ENCODE data around the gene RNASE12.
"Not testable (repeated sequence)": the region's sequence is repeated elsewhere in the genome, so short reads cannot be mapped to it uniquely, and the experiment has no call there.

RNASE12 gene

GRCh38 chr14:20569066-20569465 is 22.1 kb downstream of the RNASE12 start:
- peaks cover 7% of the 10 kb centered on the region for H3K9me3 ChIP-seq (ENCODE audit: control insufficient read depth, low read depth, low read length)
- no peak overlapping the region for H3K4me3 ChIP-seq (ENCODE audit: low read length)
- H3K9ac ChIP-seq (ENCODE audit: low read length), result no peak overlapping the region
- no peaks in the 10 kb centered on the region for H3K36me3 ChIP-seq (ENCODE audit: control insufficient read depth, low read depth, low read length)
- no peaks in the 10 kb centered on the region for H3K27me3 ChIP-seq (ENCODE audit: control insufficient read depth, insufficient read depth, low read length)
- H3K4me1 ChIP-seq (ENCODE audit: control insufficient read depth, low read depth, low read length), result peaks cover 7% of the 10 kb centered on the region
- H3K27ac ChIP-seq (ENCODE audit: low read length), result no peak overlapping the region

- peaks cover 7% of the 10 kb centered on the region for H3K4me1 ChIP-seq (ENCODE audit: control insufficient read depth, low read depth, low read length)
- no peaks in the 10 kb centered on the region for H3K36me3 ChIP-seq (ENCODE audit: control insufficient read depth, low read depth, low read length)
- H3K4me3 ChIP-seq (ENCODE audit: low read length), result no peak overlapping the region
- H3K9ac ChIP-seq (ENCODE audit: low read length), result no peak overlapping the region
- no peak overlapping the region for H3K27ac ChIP-seq (ENCODE audit: low read length)
- H3K9me3 ChIP-seq (ENCODE audit: control insufficient read depth, low read depth, low read length), result peaks cover 7% of the 10 kb centered on the region
- H3K27me3 ChIP-seq (ENCODE audit: control insufficient read depth, insufficient read depth, low read length), result no peaks in the 10 kb centered on the region
Measured at GRCh38 chr14:20568393-20568792, 22.8 kb downstream of the RNASE12 start.

GRCh38 chr14:20567199-20567598 is 24.0 kb downstream of the RNASE12 start:
- H3K4me1 ChIP-seq (ENCODE audit: control insufficient read depth, low read depth, low read length); H3K27me3 ChIP-seq (ENCODE audit: control insufficient read depth, insufficient read depth, low read length): not testable (repeated sequence)

GRCh38 chr14:20564501-20564997 is 26.6 kb downstream of the RNASE12 start:
- H3K4me1 ChIP-seq (ENCODE audit: control insufficient read depth, low read depth, low read length), result peaks cover 14% of the 10 kb centered on the region
- no peaks in the 10 kb centered on the region for H3K27me3 ChIP-seq (ENCODE audit: control insufficient read depth, insufficient read depth, low read length)
- no peak overlapping the region for H3K9ac ChIP-seq (ENCODE audit: low read length)
- H3K36me3 ChIP-seq (ENCODE audit: control insufficient read depth, low read depth, low read length), result no peaks in the 10 kb centered on the region
- no peak overlapping the region for H3K27ac ChIP-seq (ENCODE audit: low read length)
- H3K4me3 ChIP-seq (ENCODE audit: low read length), result no peak overlapping the region
- peaks cover 5% of the 10 kb centered on the region for H3K9me3 ChIP-seq (ENCODE audit: control insufficient read depth, low read depth, low read length)

More at GRCh38 chr14:20567199-20567598, 24.0 kb downstream of the RNASE12 start:
- H3K36me3 ChIP-seq (ENCODE audit: control insufficient read depth, low read depth, low read length); H3K4me3 ChIP-seq (ENCODE audit: low read length); H3K9me3 ChIP-seq (ENCODE audit: control insufficient read depth, low read depth, low read length); H3K27ac ChIP-seq (ENCODE audit: low read length); H3K9ac ChIP-seq (ENCODE audit: low read length): not testable (repeated sequence)

- no peak overlapping the region for H3K9ac ChIP-seq (ENCODE audit: low read length)
- no peaks in the 10 kb centered on the region for H3K36me3 ChIP-seq (ENCODE audit: control insufficient read depth, low read depth, low read length)
- H3K27ac ChIP-seq (ENCODE audit: low read length), result no peak overlapping the region
- peaks cover 20% of the 10 kb centered on the region for H3K4me1 ChIP-seq (ENCODE audit: control insufficient read depth, low read depth, low read length)
- H3K4me3 ChIP-seq (ENCODE audit: low read length), result no peak overlapping the region
- no peaks in the 10 kb centered on the region for H3K27me3 ChIP-seq (ENCODE audit: control insufficient read depth, insufficient read depth, low read length)
- peaks cover 2% of the 10 kb centered on the region for H3K9me3 ChIP-seq (ENCODE audit: control insufficient read depth, low read depth, low read length)
Measured at GRCh38 chr14:20563971-20564370, 27.2 kb downstream of the RNASE12 start.

GRCh38 chr14:20560961-20561360 is 30.2 kb downstream of the RNASE12 start, which contains the start of gene RNASE9:
Gene RNASE9 (minus strand): TSS chr14:20561047.
- Histone ChIP-seq H3K27me3 (ENCODE audit: control insufficient read depth, insufficient read depth, low read length) (no peaks in the 10 kb centered on the region), H3K4me1 (ENCODE audit: control insufficient read depth, low read depth, low read length) (peaks cover 24% of the 10 kb centered on the region), H3K36me3 (ENCODE audit: control insufficient read depth, low read depth, low read length) (no peaks in the 10 kb centered on the region), H3K4me3 (ENCODE audit: low read length) (peak within 1 kb of the TSS; percentile 24), H3K9ac (ENCODE audit: low read length) (no peak within 1 kb of the TSS), H3K27ac (ENCODE audit: low read length) (peak within 1 kb of the TSS; percentile 76), H3K9me3 (ENCODE audit: control insufficient read depth, low read depth, low read length) (no peaks in the 10 kb centered on the region)

GRCh38 chr14:20559461-20559904 is 31.7 kb downstream of the RNASE12 start:
- H3K4me3 ChIP-seq (ENCODE audit: low read length), result peak overlapping the region; percentile 24
- no peak overlapping the region for H3K9ac ChIP-seq (ENCODE audit: low read length)
- H3K27ac ChIP-seq (ENCODE audit: low read length), result peak overlapping the region; percentile 76
- no peaks in the 10 kb centered on the region for H3K9me3 ChIP-seq (ENCODE audit: control insufficient read depth, low read depth, low read length)
- no peaks in the 10 kb centered on the region for H3K36me3 ChIP-seq (ENCODE audit: control insufficient read depth, low read depth, low read length)
- peaks cover 18% of the 10 kb centered on the region for H3K4me1 ChIP-seq (ENCODE audit: control insufficient read depth, low read depth, low read length)
- no peaks in the 10 kb centered on the region for H3K27me3 ChIP-seq (ENCODE audit: control insufficient read depth, insufficient read depth, low read length)

GRCh38 chr14:20557212-20557542 is 34.0 kb downstream of the RNASE12 start:
- no peak overlapping the region for H3K9ac ChIP-seq (ENCODE audit: low read length)
- peaks cover 16% of the 10 kb centered on the region for H3K4me1 ChIP-seq (ENCODE audit: control insufficient read depth, low read depth, low read length)
- H3K36me3 ChIP-seq (ENCODE audit: control insufficient read depth, low read depth, low read length), result no peaks in the 10 kb centered on the region
- no peaks in the 10 kb centered on the region for H3K27me3 ChIP-seq (ENCODE audit: control insufficient read depth, insufficient read depth, low read length)
- no peaks in the 10 kb centered on the region for H3K9me3 ChIP-seq (ENCODE audit: control insufficient read depth, low read depth, low read length)
- no peak overlapping the region for H3K27ac ChIP-seq (ENCODE audit: low read length)
- H3K4me3 ChIP-seq (ENCODE audit: low read length), result no peak overlapping the region

- peaks cover 16% of the 10 kb centered on the region for H3K4me1 ChIP-seq (ENCODE audit: control insufficient read depth, low read depth, low read length)
- H3K27ac ChIP-seq (ENCODE audit: low read length), result no peak overlapping the region
- no peaks in the 10 kb centered on the region for H3K27me3 ChIP-seq (ENCODE audit: control insufficient read depth, insufficient read depth, low read length)
- no peaks in the 10 kb centered on the region for H3K9me3 ChIP-seq (ENCODE audit: control insufficient read depth, low read depth, low read length)
- H3K36me3 ChIP-seq (ENCODE audit: control insufficient read depth, low read depth, low read length), result no peaks in the 10 kb centered on the region
- no peak overlapping the region for H3K9ac ChIP-seq (ENCODE audit: low read length)
- H3K4me3 ChIP-seq (ENCODE audit: low read length), result no peak overlapping the region
Measured at GRCh38 chr14:20556500-20557211, 34.5 kb downstream of the RNASE12 start.

- no peaks in the 10 kb centered on the region for H3K9me3 ChIP-seq (ENCODE audit: control insufficient read depth, low read depth, low read length)
- H3K36me3 ChIP-seq (ENCODE audit: control insufficient read depth, low read depth, low read length), result no peaks in the 10 kb centered on the region
- no peaks in the 10 kb centered on the region for H3K27me3 ChIP-seq (ENCODE audit: control insufficient read depth, insufficient read depth, low read length)
- no peak overlapping the region for H3K9ac ChIP-seq (ENCODE audit: low read length)
- peaks cover 15% of the 10 kb centered on the region for H3K4me1 ChIP-seq (ENCODE audit: control insufficient read depth, low read depth, low read length)
- no peak overlapping the region for H3K27ac ChIP-seq (ENCODE audit: low read length)
- H3K4me3 ChIP-seq (ENCODE audit: low read length), result no peak overlapping the region
Measured at GRCh38 chr14:20555845-20556244, 35.3 kb downstream of the RNASE12 start.

- no peaks in the 10 kb centered on the region for H3K4me1 ChIP-seq (ENCODE audit: control insufficient read depth, low read depth, low read length)
- H3K9me3 ChIP-seq (ENCODE audit: control insufficient read depth, low read depth, low read length), result no peaks in the 10 kb centered on the region
- H3K4me3 ChIP-seq (ENCODE audit: low read length), result no peak overlapping the region
- no peaks in the 10 kb centered on the region for H3K36me3 ChIP-seq (ENCODE audit: control insufficient read depth, low read depth, low read length)
- no peak overlapping the region for H3K27ac ChIP-seq (ENCODE audit: low read length)
- no peak overlapping the region for H3K9ac ChIP-seq (ENCODE audit: low read length)
- H3K27me3 ChIP-seq (ENCODE audit: control insufficient read depth, insufficient read depth, low read length), result no peaks in the 10 kb centered on the region
Measured at GRCh38 chr14:20553024-20553423, 38.2 kb downstream of the RNASE12 start.

GRCh38 chr14:20551606-20552005 is 39.6 kb downstream of the RNASE12 start:
- Histone ChIP-seq H3K27ac (ENCODE audit: low read length) (no peak overlapping the region), H3K36me3 (ENCODE audit: control insufficient read depth, low read depth, low read length) (no peaks in the 10 kb centered on the region), H3K9me3 (ENCODE audit: control insufficient read depth, low read depth, low read length) (no peaks in the 10 kb centered on the region), H3K4me3 (ENCODE audit: low read length) (no peak overlapping the region), H3K4me1 (ENCODE audit: control insufficient read depth, low read depth, low read length) (no peaks in the 10 kb centered on the region), H3K27me3 (ENCODE audit: control insufficient read depth, insufficient read depth, low read length) (no peaks in the 10 kb centered on the region), H3K9ac (ENCODE audit: low read length) (no peak overlapping the region)

Measured in iPS-18a (cell line).